Jurkat, Clone E6-1 (cell line): ENCODE data around the gene TMLHE.
"Not testable (repeated sequence)": the region's sequence is repeated elsewhere in the genome, so short reads cannot be mapped to it uniquely, and the experiment has no call there.

ENCODE experiments used
- DNase-seq: peaks from one replicate; pipeline ENCODE4 v3.0.0-alpha.2; 2011; ENCODE audit warnings: low read depth, low spot score
- H3K4me3 ChIP-seq: 2 replicates; pipeline ENCODE4 v1.5.1; 2011; ENCODE audit warnings: mild to moderate bottlenecking, low read length, control low read depth, moderate library complexity

Gene TMLHE

GRCh38 chrX:155527023-155527422 lies 85.7 kb downstream of the TMLHE start:
- not testable (repeated sequence) for H3K4me3 ChIP-seq, DNase-seq

- DNase-seq: no peak
- no peak overlapping the region for H3K4me3 ChIP-seq
Measured at GRCh38 chrX:155514225-155514624, 98.5 kb downstream of the TMLHE start.

- no peak overlapping the region for H3K4me3 ChIP-seq
- DNase-seq: no peak
Measured at GRCh38 chrX:155505296-155505695, 107.5 kb downstream of the TMLHE start.

GRCh38 chrX:155495134-155495533 lies 117.6 kb downstream of the TMLHE start:
- H3K4me3 ChIP-seq: not testable (repeated sequence)

GRCh38 chrX:155491421-155491820 lies 121.3 kb downstream of the TMLHE start:
- not testable (repeated sequence) for DNase-seq, H3K4me3 ChIP-seq

More at GRCh38 chrX:155495134-155495533, 117.6 kb downstream of the TMLHE start:
- not testable (repeated sequence) for DNase-seq

- H3K4me3 ChIP-seq, DNase-seq: not testable (repeated sequence)
Measured at GRCh38 chrX:155477136-155477535, 135.6 kb downstream of the TMLHE start.

GRCh38 chrX:155466269-155466938 lies 146.3 kb downstream of the TMLHE start:
- not testable (repeated sequence) for DNase-seq, H3K4me3 ChIP-seq

- not testable (repeated sequence) for DNase-seq, H3K4me3 ChIP-seq
Measured at GRCh38 chrX:155460501-155460900, 152.3 kb downstream of the TMLHE start.

- DNase-seq, H3K4me3 ChIP-seq: not testable (repeated sequence)
Measured at GRCh38 chrX:155458471-155458870, 154.3 kb downstream of the TMLHE start, which contains the start of gene F8A3. Gene F8A3 (minus strand): TSS chrX:155458620. CDS start chrX:155458600, 20 bp downstream.

- not testable (repeated sequence) for DNase-seq, H3K4me3 ChIP-seq
Measured at GRCh38 chrX:155457761-155458447, 154.8 kb downstream of the TMLHE start.

- no peak overlapping the region for H3K4me3 ChIP-seq
- no peak for DNase-seq
Measured at GRCh38 chrX:155441097-155441496, 171.7 kb downstream of the TMLHE start.
